Stimulated activated naive CD8-positive, alpha-beta T cell treated with anti-CD3 and anti-CD28 coated beads, Interleukin-15, Interleukin-2, amounts not matched to agents 100 U/mL and 50 U/mL, for 24 hours (primary cell): ENCODE results near the gene FRMD1.

ENCODE experiments used
- ATAC-seq: fragments of 150-1000 bp; cut with Tn5 transposase; one replicate; pipeline ENCODE4 v1.10.0; 2021
- DNase-seq: peaks from one replicate; pipeline ENCODE4 v3.0.0; 2021

FRMD1 gene

DNA sequence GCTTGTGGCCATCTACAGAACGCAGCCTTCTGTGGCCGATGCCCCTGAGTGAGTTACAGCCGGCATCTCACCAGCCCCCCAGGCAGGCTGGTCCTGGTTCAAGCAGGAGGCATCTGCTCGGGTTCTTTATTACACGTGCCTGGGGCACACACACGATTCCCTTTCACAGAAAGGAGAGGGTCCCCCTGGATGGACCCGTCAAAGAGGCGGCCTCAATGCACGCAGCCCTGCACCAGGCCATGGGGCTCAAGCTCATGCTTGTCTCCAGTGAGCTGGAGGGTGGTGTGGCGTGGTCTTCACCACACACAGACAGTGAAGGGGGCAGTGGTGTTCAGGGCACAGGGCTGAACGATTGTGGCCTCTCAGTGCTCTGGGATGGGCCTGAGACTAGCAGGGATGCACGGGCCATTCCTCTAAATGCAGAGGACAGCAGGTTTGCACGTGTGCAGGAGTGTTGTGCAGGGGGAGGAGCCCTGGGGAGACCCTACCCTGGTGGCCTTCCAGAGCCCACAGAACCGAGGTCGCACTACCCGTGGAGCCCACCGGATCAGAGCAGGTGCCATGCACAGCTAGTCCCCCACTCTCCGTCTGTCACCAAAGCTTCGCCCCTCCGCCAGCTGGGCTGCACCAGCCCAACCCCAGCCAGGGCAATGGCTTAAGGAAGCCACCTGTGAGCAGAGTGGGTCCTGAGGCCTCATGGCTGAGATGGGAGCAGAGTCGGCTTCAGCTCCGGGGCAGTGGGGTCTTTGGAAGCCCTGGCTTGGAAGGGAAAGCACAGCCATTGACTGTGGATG is 23.1 kb downstream of the FRMD1 start:
- ATAC-seq (no peak), DNase-seq (no peak)

DNA sequence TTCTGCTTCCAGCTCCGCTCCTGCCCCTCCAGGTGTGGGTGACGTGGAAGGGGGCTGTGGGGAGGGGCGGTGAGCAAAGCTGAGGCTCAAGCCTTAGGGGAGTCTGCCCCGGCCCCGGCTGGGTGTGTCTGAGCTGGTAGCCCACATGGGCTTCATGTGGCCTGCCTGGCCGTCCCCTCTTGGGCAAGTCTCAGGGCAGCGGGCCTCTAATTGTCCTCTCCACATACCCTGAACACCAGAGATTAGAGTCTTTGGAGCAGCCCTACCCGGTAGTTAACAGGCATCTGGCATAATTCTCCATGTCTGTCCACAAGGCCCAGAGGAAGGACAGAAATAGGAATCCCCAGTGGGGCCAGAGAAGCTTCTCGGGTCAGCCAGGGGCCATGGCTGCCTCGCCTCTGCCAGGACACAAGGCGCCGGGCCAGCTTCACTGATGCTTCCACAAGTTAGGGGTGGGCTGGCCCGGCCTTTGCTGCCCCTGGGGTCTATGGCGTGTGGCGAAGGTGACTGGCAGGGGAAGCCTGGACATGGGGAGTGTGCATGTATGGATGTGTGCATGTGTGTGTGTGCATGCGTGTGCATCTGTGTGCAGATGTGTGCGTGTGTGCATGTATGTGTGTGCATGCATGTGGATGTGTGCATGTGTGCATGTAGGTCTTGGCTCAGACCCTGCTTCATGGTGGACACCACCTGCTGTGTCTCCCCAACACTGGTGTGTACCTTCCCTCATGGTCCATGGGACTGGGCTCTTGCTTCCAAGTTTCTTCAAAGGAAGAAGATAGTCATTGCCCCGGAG is 24.0 kb downstream of the FRMD1 start:
- DNase-seq: no peak

DNA sequence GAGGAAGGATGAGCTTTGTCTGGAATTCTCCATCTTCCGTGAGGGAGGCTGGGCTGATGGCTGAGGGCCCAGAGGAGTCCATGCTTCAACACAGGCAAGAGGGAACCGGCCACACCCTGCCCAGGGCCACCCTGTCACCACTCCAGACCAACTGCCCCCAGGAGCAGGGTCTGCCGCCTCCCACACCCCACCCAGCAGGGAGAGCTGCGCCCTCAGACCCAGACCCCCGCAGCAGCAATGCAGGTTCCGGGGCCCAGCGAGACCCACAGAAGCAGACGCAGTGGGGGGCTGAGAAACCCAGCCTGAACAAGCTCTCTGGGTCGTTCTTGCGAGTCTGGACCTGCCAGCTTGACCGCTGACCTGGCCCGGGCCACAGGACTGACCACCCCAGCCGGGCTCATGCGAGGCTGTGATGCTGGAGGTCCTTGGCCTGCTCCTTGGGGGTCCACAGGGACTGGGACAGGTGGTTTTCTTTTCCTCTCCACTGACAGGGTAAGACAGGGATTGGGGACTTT is 25.0 kb downstream of the FRMD1 start:
- ATAC-seq: no peak
- no peak for DNase-seq

More for the DNA sequence above, 24.0 kb downstream of the FRMD1 start:
- ATAC-seq: no peak

DNA sequence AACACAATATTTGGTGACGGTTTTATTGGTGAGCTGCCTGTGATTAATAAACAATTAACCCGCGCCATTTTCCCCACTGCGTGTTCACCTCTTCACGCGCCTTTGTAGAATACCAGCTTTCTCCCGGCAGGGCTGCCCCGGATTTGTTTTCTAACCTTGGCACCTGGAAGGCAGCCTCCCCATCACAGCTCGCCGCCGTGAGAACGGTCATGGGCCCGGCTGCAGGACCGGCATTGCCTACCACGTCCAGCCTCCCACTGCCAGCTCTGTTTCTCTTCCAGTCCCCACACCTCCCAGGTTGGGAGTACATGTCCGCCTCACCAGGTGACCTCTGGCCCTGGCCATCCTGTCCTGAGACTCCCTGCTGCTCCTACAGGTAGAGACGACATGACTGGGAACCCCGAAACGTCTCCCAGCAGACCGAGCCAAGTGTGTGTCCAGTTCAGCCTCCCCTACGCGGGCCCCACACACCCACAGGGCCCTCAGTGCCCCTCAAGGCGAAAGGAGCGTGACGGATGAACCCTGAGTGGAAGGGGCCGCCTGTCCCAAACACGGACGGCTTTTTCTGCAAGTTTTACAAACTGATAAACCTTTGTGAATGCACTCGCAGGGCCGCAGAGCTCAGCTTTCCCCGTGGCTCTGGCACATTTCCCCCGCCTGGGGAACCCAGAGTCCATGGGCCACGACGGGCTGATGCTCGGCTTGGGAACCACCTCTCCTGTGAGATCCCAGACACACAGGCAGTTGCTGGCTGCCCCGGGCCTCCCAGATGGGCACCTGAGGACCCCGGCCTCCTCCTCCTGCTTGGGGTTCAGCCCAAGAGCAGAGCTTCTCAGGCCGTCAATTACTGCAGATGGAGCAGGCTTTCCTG is 25.7 kb downstream of the FRMD1 start:
- no peak for DNase-seq

DNA sequence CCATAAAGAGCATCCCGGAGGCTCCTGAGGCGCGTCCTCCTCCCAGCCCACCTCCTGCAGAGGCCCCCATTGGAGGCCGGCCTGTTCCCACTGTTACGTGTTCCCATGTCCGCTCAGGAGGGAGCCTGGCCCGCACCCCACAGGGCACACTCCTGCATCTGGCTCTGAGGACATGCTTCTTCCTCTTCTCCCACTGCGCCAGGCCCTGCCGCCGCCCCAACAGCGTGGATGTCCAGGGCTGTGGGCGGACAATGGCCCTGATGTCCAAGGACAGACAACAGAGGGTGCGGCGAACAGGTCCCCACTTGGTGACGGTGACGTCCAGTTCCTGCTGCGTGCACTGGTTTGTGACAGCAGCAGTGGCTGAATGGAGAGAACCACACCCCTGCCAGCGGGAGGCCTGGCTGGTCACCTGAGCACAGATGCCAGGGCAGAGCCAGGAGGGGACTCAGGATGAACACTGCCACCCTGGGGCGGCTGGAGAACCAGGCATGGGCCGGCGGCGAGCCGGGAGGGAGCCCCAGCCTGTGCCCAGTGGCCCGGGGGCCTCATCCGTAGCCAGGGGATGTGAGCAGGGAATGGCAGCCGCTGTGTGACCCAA is 26.6 kb downstream of the FRMD1 start:
- ATAC-seq: no peak

More for the DNA sequence above, 25.7 kb downstream of the FRMD1 start:
- ATAC-seq: no peak

DNA sequence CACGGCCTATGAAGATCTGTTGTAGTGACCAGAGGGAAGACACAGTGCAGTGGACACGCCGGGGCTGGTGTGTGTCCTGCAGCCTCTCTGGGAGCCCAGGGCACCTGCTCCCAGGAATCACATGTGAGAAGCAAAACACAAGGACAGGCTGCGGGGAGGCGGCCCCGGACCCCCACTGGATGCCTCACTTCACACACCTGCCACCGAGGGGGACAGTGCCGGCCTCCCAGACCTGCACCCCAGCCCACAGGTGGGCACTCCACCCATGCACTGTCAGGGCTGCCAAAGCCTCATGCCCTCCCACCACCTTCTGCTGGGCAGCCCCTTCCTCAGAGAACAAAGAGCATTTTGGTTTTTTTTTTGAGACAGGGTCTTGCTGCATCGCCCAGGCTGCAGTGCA is 27.4 kb downstream of the FRMD1 start:
- DNase-seq (no peak), ATAC-seq (no peak)

More for the DNA sequence above, 26.6 kb downstream of the FRMD1 start:
- DNase-seq: no peak

DNA sequence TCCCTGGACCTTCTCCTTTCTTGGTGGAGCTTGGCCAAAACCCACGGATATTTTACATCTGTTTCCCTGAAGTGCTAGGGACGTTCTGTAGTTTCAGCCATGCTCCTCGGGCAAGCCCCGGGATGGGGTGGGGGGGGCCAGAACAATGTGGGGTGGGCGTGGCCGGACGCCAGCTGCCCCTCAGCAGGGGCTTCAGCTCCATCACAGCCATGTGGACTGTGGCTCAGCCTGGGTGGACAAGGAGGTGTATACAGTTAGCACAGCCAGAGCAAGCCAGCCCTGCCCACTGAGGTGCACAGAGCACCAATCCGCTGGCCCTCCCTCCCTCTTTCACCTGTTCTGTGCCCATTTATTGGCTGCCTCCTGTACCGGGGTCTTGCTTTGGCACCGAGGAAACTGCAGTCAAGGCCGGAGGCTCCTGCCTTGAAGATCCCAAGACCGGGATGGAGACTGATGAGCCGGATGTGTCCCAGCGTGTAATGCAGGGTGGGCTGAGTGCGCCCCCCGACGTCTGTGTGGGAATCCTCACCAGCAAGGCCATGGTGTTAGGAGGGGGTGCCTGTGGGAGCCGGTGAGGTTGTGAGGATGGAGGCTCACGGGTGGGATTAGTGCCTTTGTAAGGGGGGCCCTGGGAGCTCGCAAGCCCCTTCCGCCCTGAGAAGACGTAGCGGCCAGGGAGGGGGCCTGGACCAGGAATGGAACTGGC is 28.0 kb downstream of the FRMD1 start:
- no peak for DNase-seq
- no peak for ATAC-seq

DNA sequence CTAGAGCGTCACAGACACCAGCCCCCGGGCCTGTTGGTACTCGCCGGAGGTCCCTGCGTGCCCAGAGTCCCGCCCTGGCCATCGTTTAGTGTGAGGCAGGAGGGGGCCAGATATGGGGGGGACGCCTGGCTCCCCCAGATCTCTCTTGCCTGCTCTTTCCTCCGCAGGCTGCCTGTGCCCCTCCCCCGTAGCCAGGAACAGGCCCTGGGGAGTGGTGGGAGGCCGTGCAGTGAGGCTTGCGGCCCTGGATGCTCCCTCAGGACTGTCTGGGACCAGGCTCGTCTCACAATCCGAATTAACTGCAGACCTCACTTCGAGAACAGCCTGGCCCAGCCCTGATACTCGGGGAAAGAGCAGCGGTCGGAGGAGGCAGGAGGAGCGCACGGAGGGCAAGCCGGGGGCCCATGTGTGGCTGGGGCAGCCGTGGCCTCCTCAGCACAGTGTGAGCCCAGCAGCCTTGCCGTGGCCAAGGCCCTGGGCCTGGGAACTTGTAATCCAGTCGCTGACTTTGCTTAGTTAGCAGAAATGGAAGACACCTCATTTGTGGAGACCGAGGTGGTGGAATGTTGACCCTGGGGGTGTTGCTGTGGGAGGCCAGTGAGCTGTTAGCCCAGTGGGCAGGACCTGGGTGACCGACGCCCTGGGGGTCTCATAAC is 28.7 kb downstream of the FRMD1 start:
- no peak for DNase-seq
- no peak for ATAC-seq

DNA sequence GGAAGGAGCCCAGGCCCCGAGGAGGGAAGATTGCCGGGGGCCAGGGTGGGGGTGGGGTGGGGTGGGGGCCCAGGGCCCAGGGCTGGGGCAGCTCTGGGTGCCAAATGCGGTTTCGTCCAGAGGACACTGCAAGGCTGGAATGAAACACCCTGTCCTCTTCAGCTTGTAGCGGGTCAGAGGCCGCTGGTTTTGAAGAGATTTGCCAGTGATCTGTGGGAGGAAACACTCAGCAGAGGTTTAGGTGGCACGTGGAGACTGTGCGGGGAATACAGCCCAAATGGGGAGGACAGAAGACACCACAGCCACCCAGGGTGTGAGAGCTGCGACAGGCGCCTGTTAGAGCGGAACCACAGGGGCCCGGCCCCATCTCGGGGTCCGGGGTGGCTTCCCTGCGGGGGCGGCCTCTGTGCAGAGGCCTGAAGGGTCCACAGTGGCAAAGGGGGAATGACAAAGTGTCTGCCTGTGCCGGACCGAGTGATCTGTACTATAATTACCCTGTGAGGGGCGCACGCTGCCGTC is 29.2 kb downstream of the FRMD1 start:
- no peak for ATAC-seq

DNA sequence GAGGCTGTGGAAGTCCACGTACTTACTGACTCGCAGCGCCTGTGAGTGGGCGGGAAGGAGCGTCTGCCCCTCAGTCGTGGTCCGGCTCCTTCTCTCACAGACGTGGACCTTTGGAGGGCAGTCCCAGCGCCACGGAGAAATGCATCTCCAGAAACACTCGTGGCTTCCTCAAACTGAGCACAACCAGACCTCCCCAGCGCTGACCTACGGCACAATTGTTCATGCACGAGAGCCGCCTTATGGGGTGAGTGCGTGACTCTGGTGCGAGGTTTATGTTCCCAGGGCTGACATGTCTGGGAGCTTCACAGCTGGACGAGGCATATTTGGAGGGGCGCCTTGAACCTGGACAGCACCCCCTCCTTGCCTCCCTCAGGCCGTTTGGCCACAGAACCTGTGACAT is 29.7 kb downstream of the FRMD1 start:
- no peak for ATAC-seq

More for the DNA sequence above, 29.2 kb downstream of the FRMD1 start:
- DNase-seq: no peak

DNA sequence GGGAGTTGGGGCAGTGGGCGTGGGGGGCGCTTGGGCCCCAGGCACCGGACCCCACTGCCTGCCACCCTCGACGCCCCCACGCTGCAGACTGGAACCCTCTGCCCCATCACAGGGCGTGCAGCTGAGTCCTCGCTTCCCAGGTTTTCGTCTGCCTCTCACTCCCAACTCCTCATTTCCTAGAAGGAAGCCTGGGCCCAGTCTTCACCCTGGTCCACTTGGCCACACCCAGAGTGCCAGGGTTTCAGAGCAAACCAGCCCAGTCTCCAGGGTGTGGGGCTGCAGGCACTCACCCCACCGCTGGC is 30.3 kb downstream of the FRMD1 start:
- DNase-seq (no peak), ATAC-seq (no peak)

More for the DNA sequence above, 29.7 kb downstream of the FRMD1 start:
- no peak for DNase-seq

DNA sequence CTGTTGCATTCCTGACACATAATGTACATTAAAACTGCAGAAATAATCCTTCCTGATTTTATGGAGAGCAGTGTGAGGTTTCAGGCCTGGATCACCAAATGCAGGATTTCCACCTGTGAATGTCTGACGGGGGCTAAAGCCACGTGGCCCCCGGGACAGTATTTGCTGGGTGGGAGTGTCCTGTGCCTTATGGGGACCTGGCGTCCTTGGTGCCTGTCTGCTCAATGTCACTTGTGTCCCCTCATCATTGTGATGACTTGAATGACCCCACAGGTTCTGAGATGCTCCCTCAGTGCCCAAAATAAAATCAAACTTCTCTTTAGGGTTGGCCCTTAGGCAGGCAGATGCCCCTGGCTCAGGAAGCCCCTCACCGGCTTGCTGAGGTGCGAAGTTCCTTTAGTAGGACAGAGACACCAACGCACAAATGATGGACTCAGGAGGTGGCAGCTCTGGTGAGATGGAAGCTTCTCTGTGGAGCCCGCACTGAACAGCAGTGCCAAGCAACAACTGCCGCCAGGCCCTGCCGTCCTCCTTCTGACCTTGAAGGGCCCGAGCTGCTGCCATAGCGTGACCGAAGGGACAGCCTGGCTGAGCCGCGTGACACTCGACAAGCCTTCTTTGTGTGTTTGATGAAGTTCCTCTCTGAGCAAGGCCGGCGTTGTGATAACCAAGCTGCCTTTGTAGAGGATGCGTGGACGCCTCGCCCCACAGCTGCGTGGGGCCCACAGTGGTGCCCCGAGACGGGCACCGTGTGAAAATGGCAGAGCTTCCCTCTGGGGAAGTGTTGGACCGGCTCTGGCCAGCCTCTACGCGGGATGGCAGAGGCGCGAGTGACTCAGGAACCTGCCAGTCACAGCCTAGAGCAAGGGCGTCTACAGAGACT is 30.9 kb downstream of the FRMD1 start:
- DNase-seq (no peak), ATAC-seq (no peak)

DNA sequence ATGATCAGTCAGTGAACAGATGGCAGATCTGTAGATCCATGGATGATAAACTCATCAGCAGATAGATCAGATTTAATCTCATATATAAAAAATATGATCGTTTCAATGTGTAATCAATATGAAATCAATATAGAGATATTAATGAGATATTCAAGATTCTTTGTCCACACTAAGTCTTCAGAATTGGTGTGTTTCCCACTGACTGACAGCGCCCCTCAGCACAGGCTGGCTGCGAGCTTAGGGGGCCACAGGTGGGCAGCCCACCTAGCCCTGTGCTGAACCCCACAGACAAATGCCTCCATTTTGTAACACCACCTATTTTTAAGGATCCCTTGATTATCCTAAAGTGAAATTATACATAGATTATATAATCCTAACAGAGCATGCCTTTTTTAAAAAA is 32.3 kb downstream of the FRMD1 start:
- ATAC-seq: no peak
- no peak for DNase-seq

DNA sequence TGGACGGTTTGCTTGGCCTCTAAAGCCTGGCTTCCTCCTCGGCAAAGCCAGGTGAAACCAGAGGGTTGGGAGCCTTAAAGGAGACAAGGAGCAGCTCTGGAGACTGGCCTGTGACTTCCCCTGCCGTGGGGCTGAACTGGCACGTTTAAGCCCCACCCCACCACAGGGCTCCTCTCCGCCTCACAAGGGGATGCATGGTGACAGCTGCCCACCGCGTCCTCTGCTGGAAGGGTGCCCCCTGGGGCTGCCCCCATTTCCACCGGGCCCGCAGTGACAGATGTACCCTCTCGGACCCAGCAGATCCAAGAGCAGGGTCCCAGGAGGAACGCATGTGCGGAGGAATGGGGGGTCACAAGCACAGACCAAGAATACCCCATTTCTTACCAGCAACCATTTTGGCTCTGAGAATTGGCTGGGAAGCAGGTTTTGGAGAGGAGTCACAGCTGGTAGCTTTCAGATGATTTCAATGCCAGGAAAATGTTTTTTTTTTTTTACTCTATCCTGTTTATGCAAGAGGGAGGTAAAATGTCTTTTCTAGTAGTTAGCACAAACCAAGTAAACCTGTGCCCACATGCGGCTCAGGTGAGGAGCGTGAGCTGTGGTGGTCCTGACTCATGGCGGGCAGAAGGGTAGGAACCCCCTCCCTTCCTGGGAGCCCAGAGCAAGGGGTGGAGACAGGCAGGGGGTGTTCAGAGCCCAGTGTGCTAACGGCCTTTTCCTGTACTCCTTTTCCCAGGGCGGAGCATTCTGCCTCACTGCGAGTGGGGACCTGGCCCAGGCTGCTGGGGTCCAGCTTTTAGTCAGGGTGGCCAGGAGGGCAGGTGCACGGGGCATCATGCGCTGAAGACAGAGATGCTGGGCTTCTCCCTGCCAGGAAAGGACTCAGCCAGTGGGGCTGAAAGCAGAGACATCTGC is 33.0 kb downstream of the FRMD1 start:
- ATAC-seq: no peak

DNA sequence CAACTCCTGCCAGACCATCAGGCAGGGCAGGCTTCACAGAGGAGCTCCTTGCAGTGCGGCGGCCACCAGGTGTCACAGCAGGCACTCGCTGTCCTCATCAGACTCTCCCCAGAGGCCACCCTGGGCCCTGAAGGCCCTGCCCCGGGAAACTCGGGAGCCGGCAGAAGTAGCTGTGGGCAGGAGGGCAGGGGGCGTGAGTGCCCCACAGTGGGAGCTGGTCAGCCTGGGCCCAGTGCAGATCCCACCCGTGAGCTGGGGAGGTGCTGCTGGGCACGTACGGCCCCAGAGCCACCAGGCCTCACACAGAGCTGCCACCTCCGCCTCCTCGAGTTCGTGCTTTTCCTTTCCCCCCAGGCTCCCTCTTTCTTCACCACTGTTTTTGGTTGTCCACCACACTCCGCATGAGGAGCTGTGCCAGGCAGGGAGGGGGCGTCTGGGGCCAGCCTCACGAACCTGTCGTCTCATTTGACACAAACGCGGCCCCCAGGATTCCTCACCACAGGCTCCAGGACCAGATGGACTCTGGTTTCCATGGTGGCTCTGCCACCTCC is 33.8 kb downstream of the FRMD1 start:
- no peak for DNase-seq
- ATAC-seq: no peak

More for the DNA sequence above, 33.0 kb downstream of the FRMD1 start:
- DNase-seq: no peak

DNA sequence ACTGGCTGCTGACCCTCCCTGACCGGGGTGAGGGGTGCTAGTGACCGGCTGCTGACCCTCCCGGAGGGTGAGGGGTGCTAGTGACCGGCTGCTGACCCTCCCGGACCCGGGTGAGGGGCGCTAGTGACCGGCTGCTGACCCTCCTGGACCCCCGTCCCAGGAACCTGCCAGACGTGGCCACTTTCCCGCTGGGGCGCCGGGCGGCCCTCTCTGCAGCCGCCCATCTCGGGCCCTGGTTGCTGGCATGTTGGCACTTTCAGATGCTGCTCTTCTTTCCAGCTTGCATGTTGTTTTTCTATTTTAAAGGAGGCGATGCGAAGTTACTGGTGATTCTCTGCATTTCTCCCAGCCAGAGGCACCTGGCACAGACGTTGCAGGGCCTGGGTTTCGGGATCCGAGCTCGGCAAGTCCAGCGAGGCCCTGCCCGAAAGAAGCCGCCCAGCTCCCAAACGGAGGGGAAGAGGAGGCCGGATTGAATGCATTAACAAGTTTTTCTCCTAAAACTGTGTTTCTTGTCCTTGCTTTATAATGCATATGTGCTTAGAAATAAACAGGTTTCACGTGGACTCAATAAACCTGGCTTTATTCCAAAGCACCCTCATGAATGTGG is 34.4 kb downstream of the FRMD1 start:
- ATAC-seq (no peak), DNase-seq (no peak)

DNA sequence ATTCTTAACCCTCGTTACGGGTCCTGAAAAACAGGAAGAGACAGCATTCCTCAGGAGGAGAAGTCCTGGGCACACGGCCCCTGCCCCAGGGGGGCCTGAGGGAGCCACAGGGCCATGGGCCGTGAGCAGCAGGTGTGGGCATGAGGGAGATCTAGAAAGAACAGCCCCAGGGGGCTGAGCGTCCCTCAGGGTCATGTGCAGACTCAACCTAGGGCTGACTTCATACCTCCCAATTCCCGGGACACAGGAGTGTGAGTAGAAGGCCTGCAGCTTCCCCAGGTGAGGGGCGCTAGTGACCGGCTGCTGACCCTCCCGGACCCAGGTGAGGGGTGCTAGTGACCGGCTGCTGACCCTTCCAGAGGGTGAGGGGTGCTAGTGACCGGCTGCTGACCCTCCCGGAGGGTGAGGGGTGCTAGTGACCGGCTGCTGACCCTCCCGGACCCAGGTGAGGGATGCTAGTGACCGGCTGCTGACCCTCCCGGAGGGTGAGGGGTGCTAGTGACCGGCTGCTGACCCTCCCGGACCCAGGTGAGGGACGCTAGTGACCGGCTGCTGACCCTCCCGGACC is 35.1 kb downstream of the FRMD1 start:
- no peak for DNase-seq

More for the DNA sequence above, 35.1 kb downstream of the FRMD1 start:
- ATAC-seq: no peak
